ENCODE results near the gene CAPN5. TPM values are rescaled to one million over a fixed set of nuclear protein-coding genes. Genes with fewer than 3 reads are reported as not detected.

The CAPN5 gene
- total and polyA plus RNA-seq, 2 experiments from 2014 or later, result 10.2 to 32.2 TPM

GRCh38 chr11:77093056-77093891 is 26.5 kb downstream of the CAPN5 start:
- TF ChIP-seq ZNF114 (CRISPR knock-in tag; IDR thresholded peaks at IDR 0.05) (no peak), ZNF462 (CRISPR knock-in tag; IDR thresholded peaks at IDR 0.05) (no peak), NANOG (IDR thresholded peaks at IDR 0.05; ENCODE audit: borderline replicate concordance) (no peak), EZH2phosphoT487 (IDR thresholded peaks at IDR 0.05; ENCODE audit: unreplicated experiment) (no peak), POLR2AphosphoS5 (IDR thresholded peaks at IDR 0.05; ENCODE audit: low read depth) (no peak)
- no peak for ATAC-seq
- Mint-ChIP-seq H3K9me3 (peaks cover 5% of the 10 kb centered on the region; the same call in 1 of the 3 replicates), H3K4me1 (peaks cover 11% of the 10 kb centered on the region), H3K4me3 (no peak overlapping the region), H3K27me3 (ENCODE audit: insufficient read depth, low read depth, poor library complexity) (peaks cover 7% of the 10 kb centered on the region), H3K27ac (no peak overlapping the region; the same call in 1 of the 2 replicates), H3K36me3 (ENCODE audit: low read depth) (peaks cover 3% of the 10 kb centered on the region; the same call in 1 of the 3 replicates)
- no peak for DNase-seq (ENCODE audit: low spot score)
- Histone ChIP-seq H4K20me1 (replicated peaks; ENCODE audit: insufficient read depth) (no peaks in the 10 kb centered on the region; the same call in 1 of the 2 replicates), H3K79me2 (replicated peaks; ENCODE audit: insufficient read depth) (no peaks in the 10 kb centered on the region), H3K27me3 (ENCODE audit: insufficient read depth) (no peaks in the 10 kb centered on the region), H3K36me3 (ENCODE audit: insufficient read depth) (no peaks in the 10 kb centered on the region), H3K27ac (ENCODE audit: low read depth) (no peak overlapping the region), H3K4me1 (ENCODE audit: insufficient read depth) (no peaks in the 10 kb centered on the region; the same call in 1 of the 2 replicates), H3K4me3 (no peak overlapping the region), H2AFZ (no peak overlapping the region), H3F3A (replicated peaks; ENCODE audit: low read depth) (no peaks in the 10 kb centered on the region), H3K4me2 (no peak overlapping the region), H3K9me2 (ENCODE audit: insufficient read depth) (no peaks in the 10 kb centered on the region)

Measured in GM23338 (cell line).